Prostate gland (tissue), 2 donors: Measurements from ENCODE around the gene NOS1AP.

Experiments used
- CTCF ChIP-seq, 4 experiments: fragments of 200-600 bp in 2 of 4; fragments of 450-650 bp in 2 of 4; sonication (generic) in 2 of 4; IDR thresholded peaks; 1 replicate in 3 of 4; 2 replicates in 1 of 4; pipeline ENCODE4 v1.5.1; 2016 to 2019; ENCODE audit warnings: antibody characterized with exemption in 4 of 4, mild to moderate bottlenecking in 2 of 4, moderate library complexity in 2 of 4
- POLR2A ChIP-seq: fragments of 450-650 bp; IDR thresholded peaks from one replicate; pipeline ENCODE4 v1.6.1; 2016; ENCODE audit warnings: antibody characterized with exemption, mild to moderate bottlenecking

GRCh38 chr1:162359523-162360236, 290.2 kb downstream of the NOS1AP start:
- TF ChIP-seq CTCF (IDR thresholded peaks at IDR 0.05) (no peak), POLR2A (no peak)
